HepG2 (cell line): ENCODE results near the gene CCDC157. TPM values are rescaled to one million over a fixed set of nuclear protein-coding genes. Genes with fewer than 3 reads are reported as not detected.

Experiments used
- HNF1A ChIP-seq, 2 experiments: sonication (generic) in 1 of 2; formaldehyde crosslinking in 1 of 2; IDR thresholded peaks; 2 replicates each; pipeline versions ENCODE4 v1.4.0 to v1.6.1; 2016 to 2020; ENCODE audit warnings: borderline replicate concordance in 1 of 2, low read depth in 1 of 2, mild to moderate bottlenecking in 1 of 2, missing genetic modification reagents in 1 of 2
- NFKB2 ChIP-seq: sonication (generic); formaldehyde crosslinking; IDR thresholded peaks from 2 replicates; pipeline ENCODE4 v1.4.0; 2020; ENCODE audit warnings: missing genetic modification reagents, borderline replicate concordance
- NRL ChIP-seq: sonication (generic); formaldehyde crosslinking; IDR thresholded peaks from 2 replicates; pipeline ENCODE4 v1.5.0; 2020; ENCODE audit warnings: missing genetic modification reagents, mild to moderate bottlenecking, moderate library complexity, borderline replicate concordance
- ZBTB44 ChIP-seq: sonication (generic); formaldehyde crosslinking; IDR thresholded peaks from 2 replicates; pipeline ENCODE4 v1.4.0; 2020; ENCODE audit warnings: missing genetic modification reagents
- ZBTB46 ChIP-seq: sonication (generic); formaldehyde crosslinking; IDR thresholded peaks from 2 replicates; pipeline ENCODE4 v1.4.0; 2020; ENCODE audit warnings: mild to moderate bottlenecking, missing genetic modification reagents, borderline replicate concordance
- ZNF354B ChIP-seq: sonication (generic); formaldehyde crosslinking; IDR thresholded peaks from 2 replicates; pipeline ENCODE4 v1.8.0; 2022; ENCODE audit warnings: mild to moderate bottlenecking, missing genetic modification reagents
- ZNF512B ChIP-seq: sonication (generic); formaldehyde crosslinking; IDR thresholded peaks from 2 replicates; pipeline ENCODE4 v1.5.1; 2020; ENCODE audit warnings: missing genetic modification reagents, mild to moderate bottlenecking, borderline replicate concordance
- ZNF609 ChIP-seq: sonication (generic); formaldehyde crosslinking; IDR thresholded peaks from 2 replicates; pipeline ENCODE4 v1.4.0; 2020; ENCODE audit warnings: mild to moderate bottlenecking, missing genetic modification reagents, borderline replicate concordance
- ZNF737 ChIP-seq: sonication (generic); formaldehyde crosslinking; IDR thresholded peaks from 2 replicates; pipeline ENCODE4 v1.5.0; 2020; ENCODE audit warnings: missing genetic modification reagents, mild to moderate bottlenecking, borderline replicate concordance
- polyA plus RNA-seq, 8 experiments: library from polyadenylated mRNA; depleted of rRNA in 3 of 8; stranded (reverse) in 7 of 8; unstranded in 1 of 8; fragments of >200 nt; fragmentation: Illumina TruSeq in 4 of 8; extraction: Trizol in 4 of 8; gene quantifications; 2 replicates each; pipeline versions ENCODE4 v1.2.1 to v1.2.3, GENCODE V29; 2011 to 2016; ENCODE audit warnings: low read depth in 4 of 8, missing spikeins in 1 of 8, mixed read lengths in 1 of 8; ENCODE audit not compliant: insufficient read depth in 1 of 8
- total RNA-seq, 5 experiments: library from RNA; depleted of rRNA; stranded (reverse); fragments of >200 nt; fragmentation: Illumina TruSeq; extraction: Trizol; gene quantifications; 2 replicates each; pipeline ENCODE4 v1.2.3, GENCODE V29; 2016; ENCODE audit warnings: low read depth in 1 of 5

Gene CCDC157
- total and polyA plus RNA-seq, 2 of the 13 experiments (the other 11 are each of a cell fraction or from before 2014, with no cell fraction given): 1.4 to 1.6 TPM

- TF ChIP-seq ZNF737 (CRISPR knock-in tag) (no peak), ZBTB46 (CRISPR knock-in tag) (no peak), ZNF512B (no peak), ZBTB44 (CRISPR knock-in tag) (peak; percentile 47; the same call in 1 of the 2 replicates), NFKB2 (CRISPR knock-in tag) (peak; percentile 83; the same call in 1 of the 2 replicates), NRL (CRISPR knock-in tag) (no peak; the same call in none of the 2 replicates), ZNF354B (CRISPR knock-in tag) (no peak), ZNF609 (CRISPR knock-in tag) (peak; percentile 10; the same call in 1 of the 2 replicates), HNF1A (IDR thresholded peaks at IDR 0.05; ENCODE audit: low read depth) (no peak), HNF1A (CRISPR knock-in tag; IDR thresholded peaks at IDR 0.05; ENCODE audit: borderline replicate concordance) (peak; percentile 81; the same call in 1 of the 2 replicates)
Measured at GRCh38 chr22:30356449-30357235, at the start of gene CCDC157, which contains the start of gene SF3A1 (continued).
